Hepatocyte (in vitro differentiated cells): Measurements from ENCODE around the gene GABRB2. TPM values are rescaled to one million over a fixed set of nuclear protein-coding genes. Genes with fewer than 3 reads are reported as not detected.
"Not testable (repeated sequence)": the region's sequence is repeated elsewhere in the genome, so short reads cannot be mapped to it uniquely, and the experiment has no call there.

Experiments used
- DNase-seq: peaks from one replicate; pipeline ENCODE4 v3.0.0-alpha.2; 2016; ENCODE audit warnings: low spot score
- H2AFZ ChIP-seq: fragments of 200-600 bp; sonication (generic); 2 replicates; pipeline ENCODE4 v1.6.0; 2016; ENCODE audit warnings: antibody characterized with exemption, mild to moderate bottlenecking
- H3K27ac ChIP-seq: fragments of 200-600 bp; sonication (generic); 2 replicates; pipeline ENCODE4 v1.5.1; 2016; ENCODE audit warnings: mild to moderate bottlenecking
- H3K27me3 ChIP-seq: fragments of 200-600 bp; sonication (generic); 2 replicates; pipeline ENCODE4 v1.6.1; 2016
- H3K36me3 ChIP-seq: fragments of 200-600 bp; sonication (generic); replicated peaks from 2 replicates; pipeline ENCODE4 v1.5.1; 2016; ENCODE audit warnings: low read depth; ENCODE audit not compliant: insufficient read depth
- H3K4me1 ChIP-seq: fragments of 200-600 bp; sonication (generic); 2 replicates; pipeline ENCODE4 v1.5.1; 2016; ENCODE audit warnings: mild to moderate bottlenecking, moderate library complexity; ENCODE audit not compliant: insufficient read depth
- H3K4me2 ChIP-seq: fragments of 200-600 bp; sonication (generic); 2 replicates; pipeline ENCODE4 v1.6.0; 2016
- H3K4me3 ChIP-seq: fragments of 200-600 bp; sonication (generic); 2 replicates; pipeline ENCODE4 v1.5.1; 2016; ENCODE audit warnings: mild to moderate bottlenecking
- H3K79me2 ChIP-seq: fragments of 200-600 bp; sonication (generic); 2 replicates; pipeline ENCODE4 v1.6.0; 2017; ENCODE audit warnings: mild to moderate bottlenecking
- H3K9me2 ChIP-seq: fragments of 200-600 bp; sonication (generic); replicated peaks from 2 replicates; pipeline ENCODE4 v1.6.0; 2017; ENCODE audit warnings: mild to moderate bottlenecking; ENCODE audit not compliant: insufficient read depth
- H3K9me3 ChIP-seq: fragments of 200-600 bp; sonication (generic); 2 replicates; pipeline ENCODE4 v1.5.1; 2016; ENCODE audit warnings: low read depth, mild to moderate bottlenecking
- H4K20me1 ChIP-seq: fragments of 200-600 bp; sonication (generic); 2 replicates; pipeline ENCODE4 v1.6.0; 2016; ENCODE audit warnings: mild to moderate bottlenecking; ENCODE audit not compliant: insufficient read depth, poor library complexity, severe bottlenecking
- CTCF ChIP-seq: fragments of 200-600 bp; sonication (generic); IDR thresholded peaks from 2 replicates; pipeline ENCODE4 v1.5.1; 2016; ENCODE audit warnings: antibody characterized with exemption, mild to moderate bottlenecking; ENCODE audit not compliant: poor library complexity
- EZH2 ChIP-seq: fragments of 200-600 bp; sonication (generic); IDR thresholded peaks from 2 replicates; pipeline ENCODE4 v1.6.1; 2016; ENCODE audit warnings: antibody characterized with exemption, mild to moderate bottlenecking, borderline replicate concordance
- EZH2phosphoT487 ChIP-seq: fragments of 200-600 bp; sonication (generic); IDR thresholded peaks from one replicate; pipeline ENCODE4 v1.6.1; 2018; ENCODE audit warnings: antibody characterized with exemption, mild to moderate bottlenecking, low read depth, moderate library complexity; ENCODE audit not compliant: unreplicated experiment, severe bottlenecking
- WGBS: methylation state at CpG from one replicate; pipeline ENCODE4 v1.1.6; 2016; ENCODE audit warnings: low lambda C conversion rate; ENCODE audit errors: missing lambda C conversion rate; 5-methylcytosine and 5-hydroxymethylcytosine counted together
- polyA plus RNA-seq: library from polyadenylated mRNA; unstranded; fragments of >200 nt; fragmentation: Nextera tagmentation; extraction: Ambion mirVana; gene quantifications from 2 replicates; pipeline ENCODE4 v1.2.1, GENCODE V29; 2016
- total RNA-seq: library from RNA; depleted of rRNA; stranded (reverse); fragments of >200 nt; gene quantifications from 2 replicates; pipeline ENCODE4 v1.2.3, GENCODE V29; 2014

The GABRB2 gene
- total and polyA plus RNA-seq, 2 experiments from 2014 or later: 0.16 to 0.53 TPM

GRCh38 chr5:161535762-161536161, 10.8 kb downstream of the GABRB2 start:
- Histone ChIP-seq H3K4me3 (no peak overlapping the region), H3K4me1 (no peaks in the 10 kb centered on the region), H3K79me2 (no peaks in the 10 kb centered on the region), H4K20me1 (no peaks in the 10 kb centered on the region), H3K4me2 (no peak overlapping the region), H3K36me3 (no peaks in the 10 kb centered on the region), H3K9me3 (no peaks in the 10 kb centered on the region), H2AFZ (no peak overlapping the region), H3K27ac (no peak overlapping the region), H3K27me3 (no peaks in the 10 kb centered on the region), H3K9me2 (no peaks in the 10 kb centered on the region)
- TF ChIP-seq EZH2: no peak
- TF ChIP-seq EZH2phosphoT487: no peak
- TF ChIP-seq CTCF: peak; percentile 30
- DNase-seq: peak; percentile 33
- WGBS: 73% methylated on average over 2 of the region's 2 CpGs

- Histone ChIP-seq H3K27me3 (no peaks in the 10 kb centered on the region), H3K9me2 (no peaks in the 10 kb centered on the region), H3K79me2 (no peaks in the 10 kb centered on the region), H3K4me1 (no peaks in the 10 kb centered on the region), H3K36me3 (no peaks in the 10 kb centered on the region), H3K4me2 (no peak overlapping the region), H4K20me1 (no peaks in the 10 kb centered on the region), H2AFZ (no peak overlapping the region), H3K27ac (no peak overlapping the region), H3K9me3 (no peaks in the 10 kb centered on the region), H3K4me3 (no peak overlapping the region)
- TF ChIP-seq CTCF: no peak
- TF ChIP-seq EZH2phosphoT487: no peak
- TF ChIP-seq EZH2: no peak
- DNase-seq: no peak
- WGBS: 45% methylated on average over 2 of the region's 2 CpGs
Observed at GRCh38 chr5:161530700-161531099, 15.8 kb downstream of the GABRB2 start.

GRCh38 chr5:161513942-161514341, 32.6 kb downstream of the GABRB2 start:
- Histone ChIP-seq H3K36me3 (no peaks in the 10 kb centered on the region), H2AFZ (no peak overlapping the region), H3K79me2 (no peaks in the 10 kb centered on the region), H3K4me1 (no peaks in the 10 kb centered on the region), H3K9me3 (no peaks in the 10 kb centered on the region), H3K27ac (no peak overlapping the region), H3K4me2 (no peak overlapping the region), H4K20me1 (no peaks in the 10 kb centered on the region), H3K9me2 (no peaks in the 10 kb centered on the region), H3K4me3 (no peak overlapping the region), H3K27me3 (no peaks in the 10 kb centered on the region)
- no peak for TF ChIP-seq EZH2
- no peak for TF ChIP-seq EZH2phosphoT487
- TF ChIP-seq CTCF: no peak
- no peak for DNase-seq
- WGBS: 55% methylated on average over 1 of the region's 1 CpG

GRCh38 chr5:161507591-161507990, 38.9 kb downstream of the GABRB2 start:
- no peaks in the 10 kb centered on the region for H3K79me2 ChIP-seq
- no peaks in the 10 kb centered on the region for H3K4me1 ChIP-seq
- no peaks in the 10 kb centered on the region for H4K20me1 ChIP-seq
- H3K9me3 ChIP-seq: no peaks in the 10 kb centered on the region
- H3K4me2 ChIP-seq: no peak overlapping the region
- WGBS: 75% methylated on average over 2 of the region's 2 CpGs
- DNase-seq: no peak
- no peak overlapping the region for H2AFZ ChIP-seq
- H3K27ac ChIP-seq: no peak overlapping the region
- H3K36me3 ChIP-seq: no peaks in the 10 kb centered on the region
- no peaks in the 10 kb centered on the region for H3K9me2 ChIP-seq
- no peaks in the 10 kb centered on the region for H3K27me3 ChIP-seq
- TF ChIP-seq CTCF (no peak), EZH2 (no peak), EZH2phosphoT487 (no peak)
- no peak overlapping the region for H3K4me3 ChIP-seq

- not testable (repeated sequence) for H3K4me2 ChIP-seq, H3K9me3 ChIP-seq, H4K20me1 ChIP-seq, DNase-seq, H3K4me1 ChIP-seq, H3K36me3 ChIP-seq, H3K79me2 ChIP-seq, H3K9me2 ChIP-seq, H3K4me3 ChIP-seq, H3K27me3 ChIP-seq, H2AFZ ChIP-seq, H3K27ac ChIP-seq
- 95% methylated on average over 10 of the region's 10 CpGs for WGBS
Observed at GRCh38 chr5:161505160-161505559, 41.4 kb downstream of the GABRB2 start.
